ENCODE results near the gene ATXN10.

DNA sequence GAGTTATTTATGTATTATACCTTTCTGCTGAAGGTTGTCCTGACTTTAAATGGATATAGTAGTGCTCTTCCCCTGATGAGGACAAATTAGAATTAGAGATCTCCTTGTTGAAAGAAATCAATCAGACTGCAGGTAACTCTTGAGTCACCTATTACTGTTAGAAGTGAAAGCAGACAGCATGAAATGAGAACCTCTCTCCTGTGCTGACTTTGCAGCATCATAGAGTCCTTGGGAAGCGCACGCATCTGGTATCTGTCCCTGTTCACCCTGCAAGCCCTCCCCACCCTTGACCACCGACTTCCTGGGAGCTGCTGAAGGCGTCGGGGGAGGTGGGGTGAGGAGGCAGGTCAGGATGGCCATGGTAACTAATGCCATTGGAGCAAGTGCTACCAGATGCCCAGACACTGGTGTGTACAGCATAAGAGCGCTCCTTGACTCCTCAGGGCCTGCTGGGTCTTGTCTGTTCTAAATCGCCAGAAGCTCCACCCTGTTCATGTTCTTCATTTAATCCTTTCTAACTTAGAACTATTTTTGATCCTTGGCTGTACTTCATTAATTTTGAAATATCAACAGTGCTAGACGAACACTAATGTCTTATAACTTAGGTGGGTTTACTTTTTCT lies 161.4 kb downstream of the ATXN10 start:
- TF ChIP-seq GATA2 (IDR thresholded peaks at IDR 0.05; ENCODE audit: low read depth, low read length) (no peak), GATA3 (IDR thresholded peaks at IDR 0.05; ENCODE audit: low read depth, low read length) (no peak)
